GM21360 (cell line): ENCODE measurements around the gene FER.
"Not testable (repeated sequence)": the region's sequence is repeated elsewhere in the genome, so short reads cannot be mapped to it uniquely, and the experiment has no call there.

Experiments used
- ATAC-seq: cut with Tn5 transposase; IDR thresholded peaks from one replicate; pipeline ENCODE4 v1.9.1; 2021; ENCODE audit warnings: mild to moderate bottlenecking, moderate library complexity; ENCODE audit not compliant: unreplicated experiment

The FER gene

DNA sequence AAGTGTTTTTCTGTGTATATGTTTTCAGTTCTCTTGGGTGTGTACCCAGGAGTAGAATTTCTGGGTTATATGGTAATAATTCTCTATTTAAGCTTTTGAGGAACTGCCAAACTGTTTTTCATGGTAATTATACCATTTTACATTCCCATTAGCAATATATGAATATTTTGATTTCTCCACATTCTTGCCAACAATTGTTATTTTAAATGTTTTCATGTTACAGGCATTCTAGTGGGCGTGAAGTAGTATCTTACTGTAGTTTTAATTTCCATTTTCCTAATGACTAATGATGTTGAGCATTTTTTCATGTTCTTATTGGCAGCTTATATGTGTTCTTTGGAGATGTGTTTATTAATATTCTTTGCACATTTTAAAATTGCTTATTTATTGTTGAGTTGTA is 199.5 kb downstream of the FER start:
- ATAC-seq: no peak

DNA sequence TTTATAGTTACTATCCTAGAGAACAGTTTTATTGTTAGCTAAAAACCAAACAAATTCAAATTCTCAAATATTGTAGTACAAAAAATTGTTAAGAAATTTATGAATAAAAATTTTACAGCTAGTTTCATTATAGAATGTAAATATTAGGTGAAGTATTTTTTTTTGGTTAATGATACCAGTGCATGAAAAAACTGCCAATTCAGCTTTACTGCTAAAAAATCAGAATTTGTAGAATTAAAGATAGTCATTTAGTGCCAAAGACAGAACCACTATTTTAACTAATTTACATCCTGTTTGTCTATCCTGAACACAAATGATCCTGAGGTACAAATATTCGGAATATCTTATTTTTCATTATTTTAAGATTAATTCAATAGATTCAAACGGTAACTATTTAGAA is 202.6 kb downstream of the FER start:
- no peak for ATAC-seq

DNA sequence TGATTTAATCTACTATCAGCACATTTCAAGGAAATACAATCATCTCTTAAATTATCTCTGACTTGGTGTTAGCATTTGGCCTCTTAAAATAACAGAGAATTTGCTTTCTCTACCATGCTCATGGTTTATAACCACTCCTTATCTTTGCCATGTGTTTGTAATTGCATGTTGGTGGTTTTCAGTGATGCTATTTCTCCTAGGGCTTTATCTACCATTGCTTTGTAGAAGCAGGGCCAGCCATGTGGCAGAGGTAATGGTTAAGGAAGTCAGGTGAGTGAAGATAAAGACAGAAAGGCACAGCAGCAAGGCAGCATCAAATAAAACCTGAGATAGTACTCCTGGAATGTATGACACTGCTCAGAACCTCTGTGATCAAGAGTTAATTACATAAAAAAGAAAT is 206.2 kb downstream of the FER start:
- no peak for ATAC-seq

DNA sequence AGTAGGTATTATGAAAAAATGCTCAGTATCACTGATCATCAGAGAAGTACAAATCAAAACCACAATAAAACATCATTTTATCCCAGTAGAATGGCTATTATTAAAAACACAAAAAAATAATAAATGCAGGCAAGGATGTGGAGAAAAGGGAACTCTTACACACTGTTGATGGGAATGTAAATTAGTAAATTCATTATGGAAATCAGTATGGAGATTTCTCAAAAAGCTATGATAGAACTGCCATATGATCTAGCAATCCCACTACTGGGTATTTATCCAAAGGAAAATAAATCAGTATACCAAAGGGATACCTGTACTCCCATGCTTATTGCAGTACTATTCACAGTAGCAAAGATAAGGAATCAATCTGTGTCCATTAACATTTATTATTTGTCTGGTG is 209.6 kb downstream of the FER start:
- ATAC-seq: no peak

DNA sequence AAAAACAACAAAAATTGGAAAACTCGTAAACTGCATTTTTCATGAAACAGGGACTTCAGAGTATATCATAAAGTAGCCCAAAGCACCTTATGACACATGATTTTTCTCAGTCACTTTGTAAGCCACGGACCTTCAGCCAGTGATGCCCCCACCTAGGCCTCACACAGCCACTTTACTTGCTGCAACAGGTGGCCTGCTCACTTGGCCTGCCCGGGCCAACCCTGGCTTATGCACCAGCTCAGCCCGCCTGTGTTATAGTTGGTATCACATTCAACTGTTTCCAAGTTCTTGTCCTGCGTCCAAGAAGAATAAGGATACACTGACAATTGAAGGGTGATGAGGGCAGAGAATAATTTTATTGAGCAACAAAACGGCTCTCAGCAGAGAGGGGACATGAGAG is 219.2 kb downstream of the FER start:
- no peak for ATAC-seq

DNA sequence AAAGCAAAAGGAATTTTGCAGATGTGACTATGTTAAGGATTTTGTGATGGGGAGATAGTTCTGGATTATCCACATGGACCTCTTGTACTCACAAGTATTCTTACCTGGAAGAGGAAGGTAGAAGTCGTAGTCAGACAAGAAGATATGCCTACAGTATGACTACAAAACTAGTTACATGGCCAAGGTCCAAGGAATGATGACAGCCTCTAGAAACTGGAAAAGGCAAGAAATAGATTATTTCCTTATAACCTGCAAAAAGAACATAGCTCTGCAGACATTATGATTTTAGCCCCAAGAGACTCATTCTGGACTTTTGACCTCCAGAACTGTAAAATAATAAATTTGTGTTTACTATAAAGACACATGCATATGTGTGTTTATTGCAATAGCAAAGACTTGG is 226.9 kb downstream of the FER start:
- ATAC-seq: no peak

DNA sequence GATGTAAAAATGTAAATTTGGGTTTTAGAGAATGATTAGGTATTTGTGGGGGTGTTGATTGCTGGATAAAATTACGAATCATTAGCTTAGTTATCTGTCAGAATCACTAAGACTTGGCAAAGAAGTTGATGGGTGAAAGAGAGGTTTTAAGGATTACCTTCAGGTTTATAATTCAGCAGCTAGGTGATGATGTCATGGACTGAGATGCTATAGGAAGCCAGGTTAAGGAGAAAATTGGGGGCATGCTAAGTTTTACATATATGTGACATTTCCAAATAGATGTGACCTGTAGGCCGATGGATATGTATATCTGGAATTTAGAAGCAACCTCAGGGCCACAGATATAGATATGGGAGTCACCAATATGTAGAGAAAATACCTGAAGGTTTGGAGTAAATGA is 228.0 kb downstream of the FER start:
- ATAC-seq: no peak

DNA sequence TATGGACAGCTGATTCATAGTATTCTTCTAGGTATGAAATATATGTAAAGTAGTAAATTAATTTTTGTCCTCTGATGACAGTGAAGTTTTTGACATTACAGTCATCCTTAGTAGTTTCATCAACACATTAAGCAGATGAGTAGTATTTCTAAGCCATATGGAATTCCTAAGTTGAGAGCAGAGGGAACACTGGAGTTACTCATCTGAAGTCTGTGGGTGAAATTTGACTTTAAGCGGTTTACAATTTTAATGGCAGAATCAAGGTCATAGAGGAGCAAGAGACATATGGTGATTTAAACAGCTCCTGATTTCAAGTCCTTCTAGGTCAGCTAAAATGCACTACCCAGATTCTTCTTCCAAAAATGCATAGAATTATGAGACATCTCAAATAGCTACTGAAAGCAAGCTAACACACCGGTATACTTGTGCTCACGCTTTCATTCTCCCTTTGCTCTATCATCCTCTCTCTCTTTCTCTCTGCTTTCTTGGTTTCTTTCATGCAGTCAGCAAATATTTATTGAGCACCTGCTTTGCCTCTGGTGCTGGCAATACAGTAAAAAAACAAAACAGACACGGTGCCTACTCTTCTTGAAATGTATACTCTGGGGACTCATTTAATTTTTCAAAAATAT is 235.9 kb downstream of the FER start:
- ATAC-seq: no peak

DNA sequence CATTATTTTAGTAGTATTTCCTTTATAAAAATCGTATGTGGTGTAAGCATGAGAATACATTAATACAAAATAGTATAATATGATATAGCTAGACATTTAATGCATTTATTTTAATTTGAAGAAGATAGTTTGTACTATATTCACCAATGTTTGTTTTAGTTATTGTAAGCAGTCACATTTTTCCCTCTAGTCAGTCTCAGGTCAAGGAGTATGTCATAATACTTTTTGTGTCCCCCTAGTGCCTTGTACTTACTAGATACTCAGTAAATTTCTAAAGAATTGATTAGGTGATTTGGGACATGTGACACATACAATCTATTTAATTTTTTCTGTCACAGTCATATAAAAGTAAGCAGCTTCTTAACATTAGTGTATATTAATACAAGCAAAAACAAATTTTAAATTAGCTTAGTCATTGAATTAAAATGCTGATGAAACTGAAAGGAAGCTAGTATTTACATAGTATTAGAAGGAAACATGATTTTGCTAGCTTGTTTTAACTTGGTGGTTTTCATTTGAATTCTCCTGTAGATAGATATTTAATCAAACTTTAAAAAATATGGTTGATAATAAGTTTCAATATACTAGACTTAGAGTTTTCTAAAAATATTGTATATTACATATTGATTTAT is 242.2 kb downstream of the FER start:
- ATAC-seq: no peak

DNA sequence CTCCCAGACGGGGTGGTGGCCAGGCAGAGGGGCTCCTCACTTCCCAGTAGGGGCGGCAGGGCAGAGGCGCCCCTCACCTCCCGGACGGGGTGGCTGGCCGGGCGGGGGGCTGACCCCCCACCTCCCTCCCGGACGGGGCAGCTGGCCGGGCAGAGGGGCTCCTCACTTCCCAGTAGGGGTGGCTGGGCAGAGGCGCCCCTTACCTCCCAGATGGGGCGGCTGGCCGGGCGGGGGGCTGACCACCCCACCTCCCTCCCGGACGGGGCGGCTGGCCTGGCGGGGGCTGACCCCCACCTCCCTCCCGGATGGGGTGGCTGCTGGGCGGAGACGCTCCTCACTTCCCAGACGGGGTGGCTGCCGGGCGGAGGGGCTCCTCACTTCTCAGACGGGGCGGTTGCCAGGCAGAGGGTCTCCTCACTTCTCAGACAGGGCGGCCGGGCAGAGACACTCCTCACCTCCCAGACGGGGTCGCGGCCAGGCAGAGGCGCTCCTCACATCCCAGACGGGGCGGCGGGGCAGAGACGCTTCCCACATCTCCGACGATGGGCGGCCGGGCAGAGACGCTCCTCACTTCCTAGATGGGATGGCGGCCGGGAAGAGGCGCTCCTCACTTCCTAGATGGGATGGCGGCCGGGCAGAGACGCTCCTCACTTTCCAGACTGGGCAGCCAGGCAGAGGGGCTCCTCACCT is 244.8 kb downstream of the FER start:
- ATAC-seq: not testable (repeated sequence)

DNA sequence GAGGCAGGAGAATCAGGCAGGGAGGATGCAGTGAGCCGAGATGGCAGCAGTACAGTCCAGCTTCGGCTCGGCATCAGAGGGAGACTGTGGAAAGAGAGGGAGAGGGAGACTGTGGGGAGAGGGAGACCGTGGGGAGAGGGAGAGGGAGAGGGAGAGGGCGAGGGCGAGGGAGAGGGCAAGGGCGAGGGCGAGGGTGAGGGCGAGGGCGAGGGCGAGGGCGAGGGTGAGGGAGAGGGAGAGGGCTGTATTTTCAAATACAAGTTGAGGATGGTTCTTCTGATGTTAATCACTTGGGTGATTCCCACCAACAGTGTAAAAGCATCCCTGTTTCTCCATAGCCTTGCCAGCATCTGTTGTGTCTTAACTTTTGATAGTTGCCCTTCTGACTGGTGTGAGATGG is 245.7 kb downstream of the FER start:
- not testable (repeated sequence) for ATAC-seq

DNA sequence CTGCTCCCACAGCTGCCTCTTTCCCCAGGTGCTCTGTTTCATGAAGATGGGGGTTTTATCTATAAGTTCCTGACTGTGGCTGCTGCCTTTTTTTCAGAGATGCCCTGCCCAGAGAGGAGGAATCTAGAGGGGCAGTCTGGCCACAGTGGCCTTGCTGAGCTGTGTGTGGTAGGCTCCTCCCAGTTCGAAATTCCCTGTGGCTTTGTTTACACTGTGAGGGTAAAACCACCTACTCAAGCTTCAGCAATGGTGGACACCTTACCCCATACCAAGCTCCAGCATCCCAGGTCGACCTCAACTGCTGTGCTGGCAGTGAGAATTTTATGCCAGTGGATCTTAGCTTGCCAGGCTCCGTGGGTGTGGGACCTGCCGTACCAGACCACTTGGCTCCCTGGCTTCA is 250.0 kb downstream of the FER start:
- ATAC-seq: no peak

DNA sequence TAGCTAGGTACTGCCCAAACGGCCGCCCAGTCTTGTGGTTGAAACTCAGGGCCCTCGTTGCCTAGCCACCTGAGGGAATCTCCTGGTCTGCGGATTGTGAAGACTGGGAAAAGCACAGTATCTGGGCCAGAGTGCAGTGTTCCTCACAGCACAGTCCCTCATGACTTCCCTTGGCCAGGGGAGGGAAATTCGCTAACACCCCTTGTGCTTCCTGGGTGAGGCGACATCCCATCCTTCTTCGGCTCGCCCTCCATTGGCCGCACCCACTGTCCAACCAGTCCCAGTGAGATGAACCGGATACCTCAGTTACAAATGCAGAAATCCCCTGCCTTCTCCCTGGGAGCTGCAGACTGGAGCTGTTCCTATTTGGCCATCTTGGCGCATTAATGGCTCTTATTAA is 250.5 kb downstream of the FER start:
- no peak for ATAC-seq

DNA sequence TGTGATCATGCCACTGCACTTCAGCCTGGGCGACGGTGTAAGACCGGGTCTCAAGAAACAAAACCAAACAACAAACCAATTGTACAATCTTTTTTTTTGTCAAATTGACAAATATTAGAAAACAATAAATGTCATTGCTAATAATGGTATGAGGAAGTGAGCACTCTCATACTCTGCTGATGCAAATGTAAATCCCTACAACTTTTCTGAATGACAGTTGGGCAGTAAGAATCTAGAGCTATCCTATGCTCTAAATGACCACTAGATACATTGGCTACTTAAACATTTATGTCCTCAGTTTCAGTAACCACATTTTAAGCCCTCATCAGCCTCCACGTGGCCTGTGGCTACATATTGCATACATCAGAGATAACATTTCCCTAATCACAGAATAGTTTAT is 256.2 kb downstream of the FER start:
- ATAC-seq: no peak

DNA sequence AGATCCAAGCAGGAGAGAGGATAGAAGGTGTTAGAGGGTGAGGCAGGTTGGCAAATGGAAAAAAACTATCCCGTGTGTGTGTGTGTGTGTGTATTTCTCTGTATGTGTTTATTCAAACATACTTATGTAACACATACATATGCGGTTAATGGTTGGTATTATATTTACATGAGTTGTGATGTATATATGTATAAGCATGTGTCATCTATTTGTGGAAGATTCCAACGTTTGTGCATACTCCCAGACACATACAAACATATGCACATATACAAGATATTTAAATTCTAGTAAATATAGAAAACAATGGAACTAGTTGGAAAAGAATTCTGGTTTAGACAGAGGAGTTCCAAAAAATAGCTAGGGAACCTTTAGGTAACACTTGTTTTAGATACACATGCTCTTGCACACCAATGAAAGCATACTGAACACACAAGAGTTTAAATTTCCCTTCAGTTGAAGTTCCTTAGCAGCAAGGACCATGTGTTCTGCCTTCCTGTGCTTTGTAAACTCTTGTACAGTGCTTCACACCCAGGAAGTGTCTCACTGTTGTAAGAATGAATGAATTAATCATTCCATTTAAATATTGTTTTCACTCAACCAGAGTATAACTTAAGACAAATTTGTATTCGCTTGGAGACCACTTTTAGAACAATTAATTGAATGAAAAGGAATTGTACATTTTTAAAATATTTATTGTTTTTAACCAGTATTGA is 257.8 kb downstream of the FER start:
- no peak for ATAC-seq

DNA sequence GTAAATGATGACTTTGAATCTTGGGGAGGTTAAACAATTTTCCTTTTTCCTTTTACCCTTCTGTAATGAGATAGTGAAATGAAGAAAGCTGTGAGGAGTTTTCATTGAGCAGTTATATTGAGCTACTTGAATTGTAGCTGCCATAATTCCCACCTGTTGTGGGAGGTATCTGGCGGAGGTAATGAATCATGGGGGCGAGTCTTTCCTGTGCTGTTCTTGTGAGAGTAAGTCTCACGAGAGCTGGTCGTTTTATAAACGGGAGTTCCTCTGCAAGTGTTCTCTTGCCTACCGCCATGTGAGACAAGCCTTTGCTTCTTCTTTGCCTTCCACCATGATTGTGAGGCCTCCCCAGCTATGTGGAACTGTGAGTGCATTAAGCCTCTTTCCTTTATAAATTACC is 258.4 kb downstream of the FER start:
- ATAC-seq: no peak

DNA sequence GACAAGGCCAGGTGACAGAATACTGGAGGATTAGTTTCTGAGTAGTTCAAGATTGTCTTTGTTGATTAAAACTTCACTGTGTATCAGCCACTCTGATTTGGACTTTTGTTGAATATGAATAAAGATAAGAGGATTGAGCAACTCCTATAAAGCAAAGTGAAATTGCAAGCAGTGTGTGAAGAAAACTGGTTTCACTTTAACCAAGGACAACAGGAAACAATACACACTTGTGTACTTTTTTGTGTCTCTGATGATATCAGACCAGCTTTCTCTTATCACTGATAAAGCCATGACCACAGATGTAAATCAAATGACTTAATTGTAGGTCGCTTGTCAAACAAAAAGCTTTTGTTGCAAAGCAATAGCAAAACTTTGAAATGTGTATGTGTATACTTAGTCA is 268.6 kb downstream of the FER start:
- ATAC-seq: no peak

DNA sequence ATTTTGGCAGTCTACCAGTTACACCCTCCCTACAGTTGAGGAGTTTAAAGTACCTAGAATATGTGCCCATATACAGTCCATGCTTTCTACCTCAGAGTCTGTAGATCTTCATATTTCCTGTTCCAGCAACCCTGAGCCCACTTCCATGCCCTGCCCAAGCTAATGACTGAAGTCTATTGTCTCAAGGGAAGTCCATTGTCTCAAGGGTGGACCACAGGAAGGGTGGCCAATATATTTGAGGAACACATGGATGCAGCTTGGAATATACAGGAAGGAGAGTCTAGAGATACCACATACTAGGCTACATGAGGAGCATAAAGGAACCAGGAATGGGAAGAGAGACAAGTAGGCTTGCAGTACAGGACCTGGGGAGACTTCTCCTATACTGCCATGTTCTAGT is 274.4 kb downstream of the FER start:
- no peak for ATAC-seq

DNA sequence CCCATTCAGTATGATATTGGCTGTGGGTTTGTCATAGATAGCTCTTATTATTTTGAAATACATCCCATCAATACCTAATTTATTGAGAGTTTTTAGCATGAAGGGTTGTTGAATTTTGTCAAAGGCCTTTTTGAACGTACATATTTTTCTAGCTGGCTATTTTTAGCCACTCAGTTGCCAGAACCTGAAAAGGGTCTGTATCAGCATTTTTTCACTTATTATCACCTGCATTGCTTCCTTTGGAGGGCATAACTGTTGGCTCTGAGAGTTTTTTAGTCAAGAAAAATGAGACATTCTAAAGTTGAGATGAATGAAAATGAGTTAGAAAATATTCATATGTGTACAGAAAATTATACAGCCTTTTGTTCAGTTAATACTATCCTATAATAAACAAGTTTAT is 278.0 kb downstream of the FER start:
- not testable (repeated sequence) for ATAC-seq

DNA sequence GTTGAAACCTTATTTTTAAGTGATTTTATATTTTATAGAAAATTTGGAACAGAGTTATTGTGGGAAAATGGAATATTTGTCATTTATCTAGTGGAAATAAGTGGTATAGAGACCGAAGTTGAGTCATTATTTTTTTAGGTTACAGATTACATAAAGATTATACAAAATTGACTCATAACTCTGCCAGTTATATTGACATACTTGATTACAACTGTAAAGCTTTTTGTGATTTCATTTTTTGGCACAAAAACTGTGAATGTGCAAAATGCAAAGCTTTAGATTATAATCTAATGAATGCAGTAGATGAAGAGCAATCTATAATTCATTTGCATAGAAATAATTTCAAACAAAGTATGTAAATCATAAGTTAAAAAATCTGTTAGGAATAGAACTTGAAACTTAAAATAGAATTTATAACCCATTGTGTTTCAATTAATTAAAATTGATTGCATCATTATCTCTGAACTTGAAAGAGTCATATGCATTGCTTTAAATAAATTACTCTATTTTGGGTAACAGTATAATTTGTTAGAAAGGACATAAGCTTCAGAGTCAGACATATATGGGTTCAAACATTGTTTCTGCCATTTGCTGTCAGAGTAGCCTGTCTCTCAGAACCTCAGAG is 280.4 kb downstream of the FER start:
- ATAC-seq: no peak

DNA sequence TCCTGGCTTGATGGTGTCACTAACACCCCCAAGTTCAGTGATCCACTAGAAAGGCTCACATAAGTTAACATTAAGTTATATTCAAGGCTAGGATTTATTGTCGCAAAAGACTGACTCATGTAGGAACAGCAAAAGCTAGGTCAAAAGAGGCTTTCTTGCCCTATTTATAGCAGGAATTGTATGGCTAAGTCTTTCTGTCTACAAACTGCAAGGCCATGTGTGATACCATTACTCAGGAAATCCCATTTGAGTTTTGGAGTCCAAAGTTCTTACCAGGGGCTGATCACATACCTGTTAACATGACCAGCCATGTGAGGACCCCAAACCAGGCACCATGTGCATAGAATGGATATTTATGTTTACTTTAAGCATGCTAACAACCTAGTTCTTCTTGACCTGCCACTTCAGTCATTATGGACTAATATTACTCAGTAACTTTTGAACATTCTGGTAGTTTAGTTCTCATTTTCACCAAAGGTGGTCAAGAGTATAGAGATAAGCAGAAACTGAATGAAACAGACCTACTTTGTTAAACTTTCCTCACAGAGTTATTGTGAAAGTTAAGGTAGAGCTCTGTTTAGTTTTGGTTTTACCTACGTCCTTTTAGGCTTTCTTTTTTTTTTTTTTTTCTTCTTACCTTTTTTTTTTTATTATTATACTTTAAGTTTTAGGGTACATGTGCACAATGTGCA is 281.1 kb downstream of the FER start:
- ATAC-seq: no peak
